ENCODE results near the gene VIPAS39.

VIPAS39 gene

GRCh38 chr14:77406086-77406485 lies 51.3 kb downstream of the VIPAS39 start:
- no peak for DNase-seq (ENCODE audit: low read depth)

DNA sequence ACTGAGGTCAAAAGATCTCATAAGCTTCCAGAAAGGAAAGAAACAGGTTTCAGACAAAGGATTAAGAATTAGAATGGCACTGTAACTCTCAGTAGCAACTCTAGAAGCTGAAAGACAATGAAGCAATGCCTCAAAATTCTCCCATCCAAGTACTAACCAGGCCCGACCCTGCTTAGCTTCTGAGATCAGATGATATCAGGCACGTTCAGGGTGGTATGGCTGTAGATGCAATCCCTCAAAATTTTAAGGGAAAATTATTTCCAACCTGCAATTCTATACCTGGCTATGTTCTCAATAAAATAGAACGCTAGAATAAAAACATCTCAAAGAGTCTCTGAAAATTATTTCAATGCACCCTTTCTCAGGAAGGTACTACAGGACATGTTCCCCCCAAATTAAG lies 53.6 kb downstream of the VIPAS39 start:
- DNase-seq (ENCODE audit: low read depth): no peak

- DNase-seq (ENCODE audit: low read depth): no peak
Measured at GRCh38 chr14:77400216-77400615, 57.2 kb downstream of the VIPAS39 start.

DNA sequence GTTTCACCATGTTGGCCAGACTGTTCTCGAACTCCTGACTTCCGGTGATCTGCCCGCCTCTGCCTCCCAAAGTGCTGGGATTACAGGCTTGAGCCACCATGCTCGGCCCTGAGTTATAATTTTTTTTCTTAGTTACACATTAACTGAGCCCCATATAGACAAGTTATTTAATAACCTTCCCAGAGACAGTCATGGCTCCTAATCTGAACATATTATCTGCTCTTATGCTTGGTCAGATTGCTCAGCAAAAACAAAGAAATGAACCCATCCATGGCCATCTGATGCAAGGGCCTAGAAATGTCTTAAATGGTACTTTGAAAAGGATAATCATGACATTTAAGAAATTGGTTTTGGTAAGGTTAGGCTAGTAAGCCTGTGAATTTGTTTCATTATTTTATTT lies 67.2 kb downstream of the VIPAS39 start:
- no peak for DNase-seq (ENCODE audit: low read depth)

DNA sequence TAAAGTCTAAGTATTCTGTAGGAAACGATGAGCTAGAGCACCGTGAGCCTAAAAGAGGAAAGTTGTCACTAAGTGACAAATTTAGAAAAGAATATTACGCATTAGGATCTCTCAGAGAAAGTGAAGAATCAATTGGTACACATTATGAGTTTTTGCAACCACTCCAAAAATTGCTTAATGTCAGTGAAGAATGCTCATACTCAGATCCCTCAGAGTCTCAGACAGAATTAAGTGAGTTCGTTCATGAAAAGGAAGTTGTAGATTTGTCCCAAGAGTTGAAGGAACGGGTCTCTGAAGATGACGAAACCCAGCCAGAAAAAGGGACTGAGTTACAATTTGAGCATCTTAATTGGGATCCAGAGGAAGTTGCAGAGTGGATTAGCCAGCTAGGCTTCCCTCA lies 78.7 kb downstream of the VIPAS39 start:
- DNase-seq (ENCODE audit: low read depth): no peak

DNA sequence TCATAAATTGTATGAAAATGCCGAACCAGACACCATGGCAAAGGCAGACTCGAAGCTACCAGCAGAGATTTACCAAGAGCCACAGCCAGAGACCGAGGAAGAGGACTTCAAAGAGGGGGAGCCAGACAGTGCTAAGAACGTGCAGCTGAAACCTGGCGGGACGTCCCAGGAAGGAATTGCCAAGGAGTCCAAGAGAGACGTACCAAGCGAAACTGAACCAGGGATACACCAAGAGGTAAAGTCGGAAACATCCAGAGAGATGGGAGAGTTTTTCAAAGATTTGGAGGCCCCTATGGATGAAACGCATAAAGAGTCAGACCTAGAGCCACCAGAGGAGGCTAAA lies 79.9 kb downstream of the VIPAS39 start:
- DNase-seq (ENCODE audit: low read depth): no peak

GRCh38 chr14:77376771-77377501 lies 80.5 kb downstream of the VIPAS39 start, which contains the start of the genes SAMD15 and TMED8:
Gene SAMD15, plus strand, starts transcription at chr14:77377379. Its CDS starts 40 bp downstream, at chr14:77377419.
Gene TMED8, minus strand, starts transcription at chr14:77377094. Its CDS starts 41 bp downstream, at chr14:77377053.
- peak; percentile 68 for DNase-seq (ENCODE audit: low read depth)
